Thymus (tissue), 11 donors: Measurements from ENCODE around the gene ISOC1. TPM values are rescaled to one million over a fixed set of nuclear protein-coding genes. Genes with fewer than 3 reads are reported as not detected.

ENCODE experiments used
- DNase-seq, 9 donors: peaks; one replicate each; pipeline ENCODE4 v3.0.0-alpha.2; 2013; ENCODE audit warnings: low spot score in 9 of 9, low read depth in 6 of 9, missing footprints in 1 of 9
- H3K27ac ChIP-seq, 2 donors: one replicate each; pipeline ENCODE4 v1.5.1; 2013; ENCODE audit warnings: control low read depth in 1 of 2, low read depth in 1 of 2, low read length in 1 of 2, mild to moderate bottlenecking in 1 of 2, moderate library complexity in 1 of 2
- H3K27me3 ChIP-seq, 2 donors: one replicate each; pipeline ENCODE4 v1.5.1; 2013; ENCODE audit warnings: low read length in 1 of 2; ENCODE audit not compliant: control insufficient read depth in 2 of 2, insufficient read depth in 1 of 2
- H3K36me3 ChIP-seq, 2 donors: one replicate each; pipeline ENCODE4 v1.5.1; 2013; ENCODE audit warnings: low read length in 1 of 2, mild to moderate bottlenecking in 1 of 2, moderate library complexity in 1 of 2; ENCODE audit not compliant: control insufficient read depth in 2 of 2, insufficient read depth in 2 of 2
- H3K4me1 ChIP-seq, 2 donors: one replicate each; pipeline ENCODE4 v1.5.1; 2013; ENCODE audit warnings: low read length in 2 of 2; ENCODE audit not compliant: control insufficient read depth in 2 of 2, insufficient read depth in 2 of 2
- H3K4me3 ChIP-seq, 2 donors: one replicate each; pipeline ENCODE4 v1.5.1; 2013; ENCODE audit warnings: low read length in 2 of 2, control low read depth in 1 of 2, mild to moderate bottlenecking in 1 of 2
- H3K9me3 ChIP-seq, 2 donors: one replicate each; pipeline ENCODE4 v1.5.1; 2013; ENCODE audit warnings: low read length in 1 of 2, mild to moderate bottlenecking in 1 of 2; ENCODE audit not compliant: control insufficient read depth in 2 of 2, insufficient read depth in 1 of 2
- WGBS: extraction: QIAGEN DNeasy Blood & Tissue Kit; methylation state at CpG from one replicate; pipeline ENCODE4 v1.1.7; 2013; 5-methylcytosine and 5-hydroxymethylcytosine counted together
- polyA plus RNA-seq: library from polyadenylated mRNA; stranded (reverse); fragments of 200-250 nt; gene quantifications from one replicate; pipeline ENCODE4 v1.2.3, GENCODE V29; 2013
- total RNA-seq: library from RNA; stranded (reverse); fragments of 120-200 nt; gene quantifications from one replicate; pipeline ENCODE4 v1.2.4, GENCODE V29; 2013
- donor health status: healthy.

The ISOC1 gene
- total and polyA plus RNA-seq, 2 donors, result 21.5 to 29.0 TPM

DNA sequence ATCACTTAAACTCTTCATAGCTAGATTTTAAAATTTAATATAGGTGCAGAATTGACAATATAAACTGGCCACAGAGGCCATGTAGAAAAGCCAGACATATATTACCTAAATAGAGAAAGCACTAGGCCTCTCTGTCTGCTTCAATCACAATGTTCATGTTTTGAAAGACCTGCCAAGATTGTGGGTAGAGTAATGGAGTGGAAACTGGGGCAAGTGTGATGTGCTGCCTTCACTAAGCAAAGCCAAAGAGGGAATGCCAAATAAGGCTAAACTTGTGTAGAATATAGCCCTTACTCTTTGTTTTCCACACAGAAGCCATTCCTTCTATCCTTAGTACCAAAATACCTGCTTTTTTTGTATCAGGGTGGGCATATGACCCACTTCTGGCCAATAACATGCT, 15.1 kb upstream of the ISOC1 start:
- no peaks in the 10 kb centered on the region for H3K9me3 ChIP-seq
- no peaks in the 10 kb centered on the region for H3K36me3 ChIP-seq
- H3K4me1 ChIP-seq, result no peaks in the 10 kb centered on the region
- no peak overlapping the region for H3K4me3 ChIP-seq
- H3K27ac ChIP-seq, result no peak overlapping the region
- DNase-seq, result no peak
- no peaks in the 10 kb centered on the region for H3K27me3 ChIP-seq

GRCh38 chr5:129080766-129081165, 13.8 kb upstream of the ISOC1 start:
- Histone ChIP-seq H3K36me3 (no peaks in the 10 kb centered on the region), H3K9me3 (no peaks in the 10 kb centered on the region), H3K4me3 (no peak overlapping the region), H3K4me1 (no peaks in the 10 kb centered on the region), H3K27ac (no peak overlapping the region), H3K27me3 (no peaks in the 10 kb centered on the region)
- 97% methylated on average over 7 of the region's 7 CpGs for WGBS
- DNase-seq, result no peak

GRCh38 chr5:129082225-129083136, 12.1 kb upstream of the ISOC1 start:
- no peak for DNase-seq
- H3K27me3 ChIP-seq, result no peaks in the 10 kb centered on the region
- H3K4me1 ChIP-seq, result no peaks in the 10 kb centered on the region
- H3K36me3 ChIP-seq, result no peaks in the 10 kb centered on the region
- no peaks in the 10 kb centered on the region for H3K9me3 ChIP-seq
- no peak overlapping the region for H3K27ac ChIP-seq
- 86% methylated on average over 6 of the region's 6 CpGs for WGBS
- no peak overlapping the region for H3K4me3 ChIP-seq

DNA sequence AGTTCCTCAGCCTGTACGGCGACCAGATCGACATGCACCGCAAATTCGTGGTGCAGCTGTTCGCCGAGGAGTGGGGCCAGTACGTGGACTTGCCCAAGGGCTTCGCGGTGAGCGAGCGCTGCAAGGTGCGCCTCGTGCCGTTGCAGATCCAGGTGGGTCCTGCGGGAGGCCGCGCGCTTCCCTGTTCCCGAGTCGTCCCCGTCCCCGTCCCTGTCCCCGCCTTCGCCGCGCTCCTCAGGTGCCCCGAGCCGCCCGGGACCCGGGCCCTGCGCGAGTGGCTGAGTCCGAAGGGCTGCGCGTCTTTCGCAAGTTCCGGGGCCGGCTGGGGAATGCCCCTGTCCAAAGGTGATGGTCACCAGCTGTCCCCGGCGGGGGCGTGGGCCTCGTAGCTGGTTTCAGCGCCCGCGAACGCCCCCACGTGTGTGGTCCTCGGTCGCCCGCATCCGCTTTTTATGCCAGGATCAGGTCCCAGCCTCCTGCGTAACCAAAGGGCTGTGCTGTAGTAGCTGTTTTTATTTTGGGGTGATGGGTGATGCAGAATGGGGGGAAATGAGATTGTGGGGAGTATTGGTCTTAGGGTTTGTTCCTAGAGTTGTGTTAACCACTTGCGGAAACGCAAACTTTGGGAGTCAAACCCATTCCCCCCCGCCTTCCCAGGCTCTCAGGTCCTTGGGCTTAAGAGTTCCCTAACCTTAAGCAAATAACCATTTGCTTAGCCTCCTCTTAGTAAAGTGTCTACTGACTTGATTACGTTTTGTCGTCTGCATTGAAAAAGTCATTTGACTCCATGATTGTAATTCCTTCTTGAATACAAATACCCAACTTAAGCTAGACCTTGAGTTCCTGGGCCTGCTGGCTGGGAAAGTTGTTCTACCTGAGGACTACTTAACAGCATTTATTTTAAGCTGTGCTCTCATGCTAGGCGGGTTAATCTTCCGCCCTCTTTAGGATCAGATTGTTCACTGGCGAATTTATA, 663 bp downstream of the ISOC1 start:
- peak in 8 of 9 donors; percentile 13 to 62 (median 38) for DNase-seq
- Histone ChIP-seq H3K27me3 (no peaks in the 10 kb centered on the region), H3K36me3 (no peaks in the 10 kb centered on the region), H3K4me1 (peaks cover 0 to 22% of the 10 kb centered on the region in 2 donors), H3K9me3 (no peaks in the 10 kb centered on the region), H3K27ac (peak overlapping the region; percentile 60 to 79), H3K4me3 (peak overlapping the region; percentile 62 to 74)
- WGBS, result 7% methylated on average over 61 of the region's 61 CpGs

DNA sequence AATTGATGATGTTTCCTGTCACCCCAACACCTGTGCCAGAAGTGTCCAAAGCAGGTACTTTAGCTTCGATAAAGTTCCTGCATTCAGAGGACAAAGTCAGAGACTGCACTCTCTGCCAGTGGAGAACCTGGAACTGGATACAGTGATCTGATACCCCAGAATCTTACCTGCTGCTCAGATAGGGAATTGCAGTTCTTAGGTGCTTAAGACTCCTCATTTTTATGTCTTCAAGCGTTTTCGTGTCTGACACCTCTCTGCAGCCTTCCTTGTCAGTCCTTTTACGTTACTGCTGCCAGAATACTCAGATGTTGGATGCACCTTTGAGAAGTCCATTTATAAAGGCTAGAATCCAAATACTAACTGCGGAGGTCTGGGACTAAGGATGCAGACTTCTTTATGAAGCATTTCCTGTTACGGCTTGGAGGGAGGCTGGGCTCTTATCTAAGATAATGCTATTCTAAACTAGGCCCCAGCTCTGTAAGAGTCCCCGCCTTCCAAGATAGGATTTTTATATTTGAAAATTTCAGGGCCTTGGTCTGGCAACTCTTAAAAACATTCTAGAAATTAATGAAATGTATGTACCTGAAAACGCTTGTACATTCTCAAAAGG, 1.9 kb downstream of the ISOC1 start:
- Histone ChIP-seq H3K4me3 (no peak overlapping the region), H3K4me1 (peaks cover 0 to 22% of the 10 kb centered on the region in 2 donors), H3K27ac (no peak overlapping the region), H3K36me3 (no peaks in the 10 kb centered on the region), H3K9me3 (no peaks in the 10 kb centered on the region), H3K27me3 (no peaks in the 10 kb centered on the region)
- 92% methylated on average over 8 of the region's 8 CpGs for WGBS
- DNase-seq, result peak in 1 of 9 donors; percentile 12

DNA sequence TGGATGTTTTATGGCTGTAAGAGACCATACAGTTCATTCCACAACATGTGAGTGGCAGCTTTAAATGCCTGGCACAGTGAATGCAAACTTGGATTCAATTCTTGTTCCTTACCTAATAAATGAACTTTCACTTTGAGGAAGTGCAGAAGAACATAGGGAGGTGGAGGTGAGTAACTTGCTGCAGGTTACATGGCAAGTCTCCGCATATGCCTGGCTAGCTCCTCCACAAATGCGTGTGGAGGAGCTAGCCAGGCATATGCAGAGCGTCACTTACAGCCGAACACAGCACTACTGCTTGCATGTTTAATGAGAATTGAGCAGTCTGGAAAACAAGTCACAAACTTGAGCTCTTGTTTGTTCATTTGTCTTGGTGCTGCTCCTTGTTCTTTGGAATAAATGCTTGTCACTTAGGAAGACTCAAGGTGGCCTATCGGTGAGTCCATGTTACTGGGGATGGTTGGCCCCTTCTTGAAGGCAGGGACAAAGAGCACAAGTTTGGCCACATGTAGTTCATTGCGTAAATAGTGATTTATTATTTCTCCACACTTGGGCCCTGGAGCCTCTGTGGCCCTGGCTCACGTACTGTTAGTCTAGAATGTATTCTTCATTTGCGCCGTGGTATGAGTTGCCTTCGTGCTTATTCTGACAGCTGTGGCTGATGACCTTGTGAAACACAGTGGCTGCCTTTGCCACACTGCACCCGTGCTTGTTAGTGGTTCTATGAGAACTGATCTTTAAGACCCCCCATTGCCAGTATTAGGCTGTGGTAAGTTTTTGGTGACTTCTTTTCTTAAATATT, 3.1 kb downstream of the ISOC1 start:
- Histone ChIP-seq H3K4me3 (no peak overlapping the region), H3K27ac (no peak overlapping the region), H3K4me1 (peaks cover 0 to 22% of the 10 kb centered on the region in 2 donors), H3K27me3 (no peaks in the 10 kb centered on the region), H3K9me3 (no peaks in the 10 kb centered on the region), H3K36me3 (no peaks in the 10 kb centered on the region)
- WGBS, result 97% methylated on average over 11 of the region's 11 CpGs
- DNase-seq, result no peak

DNA sequence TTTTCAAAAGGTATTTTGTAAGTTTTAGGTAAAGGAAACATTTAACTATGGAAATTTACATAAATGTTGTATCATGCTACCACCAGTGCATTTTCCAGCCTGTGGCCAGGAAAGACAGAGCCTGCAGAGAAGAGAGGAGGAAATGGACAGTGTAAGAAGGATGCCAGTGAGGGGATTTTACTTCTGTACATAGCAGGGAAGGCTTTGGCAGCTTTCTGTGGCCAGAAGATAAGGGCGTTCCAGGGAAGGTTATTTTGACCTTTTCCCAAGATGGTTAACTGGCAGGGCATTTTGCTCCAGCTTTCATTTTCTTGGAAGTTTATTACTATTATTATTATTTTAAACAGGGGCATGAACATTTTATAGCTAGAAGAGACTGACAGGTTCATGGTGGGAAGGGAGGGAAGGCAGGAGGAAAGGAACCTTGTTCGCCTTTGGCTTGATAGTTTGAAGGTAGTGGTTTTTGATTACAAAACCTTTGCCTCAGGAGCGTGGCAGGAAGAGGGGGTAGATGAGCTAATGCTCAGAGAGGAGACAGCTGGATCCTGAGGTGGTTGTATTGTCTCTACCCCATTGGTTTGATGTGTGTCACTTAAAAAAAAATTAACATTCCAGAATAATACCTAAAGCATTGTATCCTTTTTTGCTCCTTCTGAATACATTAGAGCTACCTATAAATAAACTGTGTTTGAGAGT, 4.1 kb downstream of the ISOC1 start:
- no peaks in the 10 kb centered on the region for H3K9me3 ChIP-seq
- WGBS, result 36% methylated on average over 3 of the region's 3 CpGs
- H3K4me1 ChIP-seq, result peaks cover 0 to 22% of the 10 kb centered on the region in 2 donors
- no peaks in the 10 kb centered on the region for H3K27me3 ChIP-seq
- DNase-seq, result peak in 2 of 9 donors; percentile 6 to 33
- H3K27ac ChIP-seq, result no peak overlapping the region
- H3K4me3 ChIP-seq, result no peak overlapping the region
- no peaks in the 10 kb centered on the region for H3K36me3 ChIP-seq

GRCh38 chr5:129099184-129099569, 4.6 kb downstream of the ISOC1 start:
- 0% methylated on average over 1 of the region's 1 CpG for WGBS
- H3K36me3 ChIP-seq, result no peaks in the 10 kb centered on the region
- no peak overlapping the region for H3K4me3 ChIP-seq
- H3K9me3 ChIP-seq, result no peaks in the 10 kb centered on the region
- H3K27ac ChIP-seq, result no peak overlapping the region
- H3K4me1 ChIP-seq, result peaks cover 0 to 19% of the 10 kb centered on the region in 2 donors
- DNase-seq, result no peak
- no peaks in the 10 kb centered on the region for H3K27me3 ChIP-seq
